ENCODE measurements around the gene ARHGDIA.

ARHGDIA gene

DNA sequence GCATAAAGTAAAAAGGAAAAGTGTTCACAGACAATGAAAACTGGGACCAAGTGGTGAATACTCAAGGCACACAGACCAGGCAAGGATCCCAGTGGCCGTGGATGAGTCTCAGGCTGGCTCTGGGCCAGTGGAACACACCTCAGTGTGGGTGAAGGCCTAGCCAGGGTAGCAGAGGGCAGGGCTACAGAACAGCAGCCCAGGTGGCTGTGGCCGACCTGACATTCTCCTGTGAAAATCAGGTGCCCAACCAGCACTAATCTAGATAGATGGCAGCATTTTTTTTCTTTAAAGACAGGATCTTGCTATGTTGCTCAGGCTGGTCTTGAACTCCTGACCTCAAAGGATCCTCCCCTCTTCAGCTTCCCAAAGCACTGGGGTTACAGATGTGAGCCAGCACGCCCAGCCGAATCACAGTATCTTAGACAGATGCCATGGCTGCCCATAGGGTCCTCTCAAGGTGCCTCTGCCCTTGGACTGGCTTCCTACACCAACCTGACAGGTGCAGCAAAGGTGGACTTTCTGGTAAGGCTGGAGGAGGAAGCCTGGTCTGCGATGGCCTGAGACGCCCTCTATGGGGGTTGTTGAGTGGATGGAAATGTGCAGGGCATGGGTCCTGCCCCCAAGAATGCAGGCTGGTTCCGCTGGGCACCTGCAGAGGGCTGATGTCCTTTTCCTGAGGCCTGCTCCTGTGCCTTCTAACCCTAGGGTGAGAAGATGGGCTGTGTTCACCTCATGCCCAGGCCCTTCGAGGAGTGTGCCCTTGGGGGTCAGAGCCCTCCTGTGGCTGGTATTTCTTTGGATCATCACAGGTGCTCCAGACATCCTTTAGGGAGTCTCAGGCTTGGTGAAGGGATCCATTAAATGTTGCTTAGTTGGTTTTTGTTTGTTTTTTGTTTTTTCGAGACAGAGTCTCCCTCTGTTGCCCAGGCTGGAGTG is 7.0 kb downstream of the ARHGDIA start:
- no peak for DNase-seq (ENCODE audit: low read depth)

DNA sequence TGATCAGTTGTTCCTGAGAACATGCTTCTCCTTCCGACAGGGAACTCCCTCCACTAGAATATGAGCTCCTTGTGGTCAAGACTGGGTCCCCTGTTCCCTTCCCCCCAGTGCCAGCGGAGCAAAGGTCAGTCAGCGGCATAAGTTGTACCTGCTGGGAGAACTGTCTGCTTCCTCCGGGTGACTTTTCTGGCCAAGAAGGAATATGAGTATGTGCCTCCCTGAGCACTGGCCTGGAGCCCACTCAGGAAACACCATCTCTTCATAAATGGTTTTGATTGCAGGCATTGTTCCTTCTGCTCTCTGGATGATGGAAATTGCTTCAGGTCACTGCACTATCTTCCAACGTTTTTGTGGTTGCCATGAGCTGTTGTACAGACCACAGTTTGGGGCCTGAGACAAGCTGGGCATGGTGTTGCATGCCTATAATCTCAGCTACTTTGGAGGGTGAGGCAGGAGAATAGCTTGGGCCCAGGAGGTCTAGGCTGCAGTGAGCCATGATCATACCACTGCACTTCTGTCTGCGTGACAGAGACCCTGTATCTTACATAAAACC is 7.9 kb downstream of the ARHGDIA start:
- DNase-seq (ENCODE audit: low read depth) = no peak

DNA sequence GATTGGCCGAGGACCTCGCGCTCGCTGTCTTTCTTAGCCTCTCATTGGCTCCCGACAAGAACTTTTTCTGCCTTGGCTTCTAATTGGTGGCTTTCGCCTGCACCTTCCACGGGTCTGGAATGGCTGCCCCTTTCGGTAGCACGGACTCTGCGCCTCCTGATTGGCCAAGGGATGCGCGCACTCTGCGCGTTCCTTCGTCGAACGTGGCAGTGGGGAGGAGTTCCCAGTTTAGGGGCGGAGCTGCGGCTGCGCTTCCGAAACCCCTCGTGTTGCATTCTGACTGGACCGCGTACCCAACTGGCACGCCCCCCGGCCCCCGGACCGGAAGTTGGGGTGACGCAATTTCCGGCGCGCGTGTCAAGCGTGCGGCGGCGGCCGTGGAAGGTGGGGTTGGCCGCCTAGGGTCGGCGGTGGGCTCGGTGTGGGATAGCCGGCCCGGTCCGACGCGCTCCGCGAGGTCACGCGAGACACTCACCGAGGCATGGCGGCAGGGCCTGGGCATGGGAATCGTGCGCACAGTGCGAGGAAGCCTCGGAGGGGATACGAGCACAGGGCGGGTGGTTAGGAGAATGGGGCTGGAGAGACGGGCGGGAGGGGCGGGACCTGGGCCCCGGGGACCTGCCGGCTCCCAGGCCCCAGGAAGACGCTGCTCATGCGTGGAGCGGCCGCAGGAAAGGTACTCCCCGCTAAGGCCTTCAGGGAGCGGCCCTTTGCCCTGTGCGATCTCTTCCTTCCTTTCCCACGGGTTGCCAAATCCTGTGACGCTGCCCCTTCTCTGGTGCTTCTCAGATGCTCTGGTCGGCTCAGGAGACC is 10.2 kb downstream of the ARHGDIA start:
- DNase-seq (ENCODE audit: low read depth) = peak; percentile 100

GRCh38 chr17:81859906-81860755 is 11.0 kb downstream of the ARHGDIA start, which contains the start of gene P4HB:
Gene P4HB, minus strand, starts transcription at chr17:81860535. Its CDS starts 64 bp downstream, at chr17:81860471.
- DNase-seq (ENCODE audit: low read depth) = no peak

DNA sequence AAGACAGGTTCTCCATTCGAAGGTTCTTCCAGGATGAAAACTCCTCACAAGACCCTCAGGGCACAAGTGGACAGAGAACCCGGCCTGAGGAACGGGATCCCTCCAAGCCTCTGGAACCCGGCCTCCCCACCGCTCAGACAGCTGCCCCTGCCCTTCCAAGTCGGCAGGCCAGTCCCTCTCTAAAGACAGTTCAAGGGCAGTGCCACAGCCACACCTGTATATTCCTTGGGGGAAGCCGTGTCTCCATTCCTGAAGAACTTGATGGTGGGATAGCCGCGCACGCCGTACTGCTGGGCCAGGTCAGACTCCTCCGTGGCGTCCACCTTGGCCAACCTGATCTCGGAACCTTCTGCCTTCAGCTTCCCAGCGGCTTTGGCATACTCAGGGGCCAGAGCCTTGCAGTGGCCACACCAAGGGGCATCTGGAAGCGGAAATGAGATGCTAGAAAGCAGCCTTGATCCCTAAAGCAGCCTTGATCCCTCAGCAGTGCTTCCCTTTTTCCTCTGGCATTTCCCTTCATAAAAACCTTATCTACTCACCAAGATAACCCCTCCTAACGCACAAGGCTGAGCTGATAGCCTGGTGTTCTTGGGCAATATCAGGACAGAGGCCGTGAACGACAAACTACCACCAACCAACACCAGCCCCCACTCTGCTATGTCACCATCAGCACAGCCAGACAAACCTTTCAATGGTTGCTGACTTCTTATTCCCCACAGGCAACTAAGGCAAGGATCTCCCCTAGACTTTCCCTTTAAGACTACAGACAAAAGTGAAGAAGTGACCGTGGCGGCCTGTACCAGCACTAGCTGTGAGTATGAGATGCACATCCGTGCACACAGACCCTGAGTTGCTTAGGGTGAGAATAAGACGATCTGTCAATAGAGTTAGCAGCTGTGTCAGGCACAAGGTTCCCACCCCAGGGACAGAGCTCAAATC is 11.9 kb downstream of the ARHGDIA start:
- DNase-seq (ENCODE audit: low read depth) = no peak

DNA sequence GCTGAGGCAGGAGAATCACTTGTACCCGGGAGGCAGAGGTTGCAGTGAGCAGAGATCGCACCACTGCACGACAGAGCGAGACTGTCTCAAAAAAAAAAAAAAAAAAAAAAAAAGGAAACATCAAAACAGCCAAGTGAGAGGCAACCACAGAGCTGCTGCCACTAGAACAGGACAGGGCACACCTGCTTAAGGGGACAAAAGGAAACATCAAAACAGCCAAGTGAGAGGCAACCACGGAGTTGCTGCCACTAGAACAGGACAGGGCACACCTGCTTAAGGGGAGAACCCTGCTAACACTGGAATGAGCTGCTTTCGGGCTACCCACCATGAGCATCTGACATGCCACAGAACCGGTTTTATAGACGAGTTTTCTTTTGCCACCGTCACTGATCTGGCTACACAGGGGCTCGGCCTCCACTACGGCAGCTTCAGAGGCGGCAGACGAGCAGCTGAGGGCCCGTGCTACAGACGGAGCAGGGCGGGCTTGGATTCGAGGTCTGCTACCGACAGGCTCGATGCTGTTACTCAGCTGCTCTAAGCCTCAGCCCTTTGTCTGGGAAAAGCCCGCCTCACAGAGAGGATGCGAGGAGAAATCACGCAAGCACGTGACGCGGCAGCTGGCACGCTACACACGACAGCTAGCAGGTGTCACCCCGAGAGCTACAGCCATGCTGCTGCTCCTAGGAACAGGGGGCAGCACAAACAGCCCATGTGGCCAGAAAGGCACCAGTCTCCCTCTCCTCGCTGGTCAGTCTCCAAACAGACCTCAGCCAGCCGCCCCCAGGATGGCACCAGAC is 12.8 kb downstream of the ARHGDIA start:
- DNase-seq (ENCODE audit: low read depth) = no peak

DNA sequence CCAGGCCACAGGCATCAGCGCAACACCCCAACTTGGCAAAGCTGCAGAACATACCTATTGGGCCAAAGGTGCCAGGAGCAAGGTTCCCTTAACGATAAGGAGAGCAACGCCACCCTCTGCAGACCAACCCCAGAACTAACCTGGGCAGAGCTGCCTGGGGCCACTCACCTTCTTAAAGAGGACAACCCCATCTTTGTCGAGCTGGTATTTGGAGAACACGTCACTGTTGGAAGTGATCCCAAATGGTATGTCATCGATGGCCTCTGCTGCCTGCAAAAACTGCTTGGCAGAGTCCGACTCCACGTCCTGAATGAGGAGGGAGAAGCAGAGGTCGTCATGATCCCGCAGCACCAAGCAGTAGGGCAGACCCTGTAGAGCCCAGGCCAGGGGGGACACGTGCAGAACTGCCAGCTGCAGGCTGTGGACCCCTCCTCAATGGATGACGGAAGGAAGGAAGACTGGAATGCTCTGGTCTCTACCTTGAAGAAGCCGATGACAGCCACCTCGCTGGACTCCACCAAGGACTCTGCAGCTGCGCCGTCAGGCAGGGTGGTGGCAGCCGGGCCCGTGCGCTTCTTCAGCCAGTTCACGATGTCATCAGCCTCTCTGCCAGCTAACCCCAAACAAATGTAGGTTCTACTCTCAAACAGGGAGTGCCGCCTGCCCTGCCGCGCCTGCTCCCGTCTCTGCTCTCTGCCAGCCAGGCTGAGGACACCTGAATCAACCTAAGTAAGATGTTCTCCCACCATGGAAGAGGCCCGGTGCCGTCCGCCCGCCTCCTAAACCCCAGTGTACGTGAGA is 16.0 kb downstream of the ARHGDIA start:
- no peak for DNase-seq (ENCODE audit: low read depth)

GRCh38 chr17:81852237-81852636 is 18.9 kb downstream of the ARHGDIA start:
- DNase-seq (ENCODE audit: low read depth) = no peak

DNA sequence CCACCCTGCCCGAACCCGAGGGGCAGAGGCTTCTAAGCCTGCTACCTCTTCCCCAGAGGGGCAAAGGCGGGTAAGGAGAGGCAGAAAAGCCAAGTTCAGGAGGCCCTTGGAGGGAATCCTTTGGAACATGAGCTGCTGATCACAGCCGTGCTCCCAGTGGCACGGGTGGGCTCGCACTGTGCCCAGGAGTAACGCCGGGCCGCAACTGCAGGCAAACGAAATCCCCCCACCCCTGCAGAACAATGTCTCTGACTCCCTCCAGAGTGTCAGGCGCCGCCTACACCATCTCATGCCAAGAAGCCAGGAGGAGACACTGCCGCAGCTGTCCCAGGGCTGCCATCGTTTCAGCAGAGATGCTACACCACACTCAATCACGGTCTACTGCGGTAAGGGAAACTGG is 19.7 kb downstream of the ARHGDIA start:
- no peak for DNase-seq (ENCODE audit: low read depth)

DNA sequence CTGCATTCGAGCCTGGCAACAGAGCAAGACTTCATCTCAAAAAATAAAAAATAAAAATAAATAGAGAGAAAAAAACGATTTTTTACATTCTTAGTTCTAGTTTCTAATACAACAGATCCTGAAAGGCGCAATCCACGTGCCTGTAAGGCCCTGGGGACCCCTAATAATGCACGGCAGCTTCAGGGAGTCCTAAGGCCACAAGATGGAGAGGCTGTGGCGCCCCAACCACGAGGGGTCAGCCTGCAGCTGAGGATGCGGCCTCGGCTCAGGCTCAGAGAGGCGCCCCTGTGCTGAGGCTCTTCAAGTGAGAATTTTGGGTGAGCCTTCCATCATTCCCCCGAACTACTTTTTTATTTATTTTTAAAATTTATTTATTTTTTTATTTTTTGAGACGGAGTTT is 21.7 kb downstream of the ARHGDIA start:
- no peak for DNase-seq (ENCODE audit: low read depth)

DNA sequence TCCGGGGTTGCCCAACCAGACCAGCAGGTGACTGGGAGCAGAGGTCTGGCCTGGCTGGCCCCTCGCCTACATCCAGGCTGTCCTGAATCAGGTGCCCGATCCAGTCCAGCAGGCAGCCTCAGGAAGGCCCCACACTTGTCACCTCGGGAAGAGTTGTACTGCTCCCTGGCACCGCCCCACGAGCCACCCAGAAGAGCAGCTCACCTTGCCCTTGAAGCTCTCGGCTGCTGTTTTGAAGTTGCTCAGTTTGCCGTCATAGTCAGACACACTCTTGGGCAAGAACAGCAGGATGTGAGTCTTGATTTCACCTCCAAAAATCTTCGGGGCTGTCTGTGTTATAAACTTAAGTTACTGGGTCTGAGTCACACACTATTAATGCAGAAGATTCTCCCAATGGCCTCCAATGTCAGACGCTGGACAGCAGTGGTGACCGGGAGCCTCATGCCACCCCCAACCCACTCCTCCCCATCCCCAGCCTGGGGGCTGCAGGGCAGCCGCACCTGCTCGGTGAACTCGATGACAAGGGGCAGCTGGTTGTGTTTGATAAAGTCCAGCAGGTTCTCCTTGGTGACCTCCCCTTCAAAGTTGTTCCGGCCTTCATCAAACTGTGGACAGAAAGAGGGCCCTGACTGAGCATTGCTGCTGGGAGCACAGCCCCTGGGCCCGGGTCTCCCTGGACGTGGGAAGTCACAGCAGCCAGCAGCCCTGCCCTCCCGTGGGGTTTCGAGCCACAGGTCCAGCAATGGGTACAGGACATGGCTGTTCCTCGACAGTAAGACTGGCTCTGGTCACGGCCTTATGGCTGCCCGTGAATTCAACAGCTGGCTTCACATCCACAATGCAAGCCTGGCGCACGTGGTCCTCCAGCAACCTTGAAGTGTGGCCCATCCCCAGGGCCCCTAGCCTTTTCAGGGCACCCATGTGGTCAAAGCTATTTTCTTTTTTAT is 24.1 kb downstream of the ARHGDIA start:
- DNase-seq (ENCODE audit: low read depth) = no peak

- DNase-seq (ENCODE audit: low read depth) = no peak
These were observed 25.0 kb downstream of the ARHGDIA start for GRCh38 chr17:81845881-81846742.

GRCh38 chr17:81845361-81845760 is 25.8 kb downstream of the ARHGDIA start:
- DNase-seq (ENCODE audit: low read depth) = no peak

DNA sequence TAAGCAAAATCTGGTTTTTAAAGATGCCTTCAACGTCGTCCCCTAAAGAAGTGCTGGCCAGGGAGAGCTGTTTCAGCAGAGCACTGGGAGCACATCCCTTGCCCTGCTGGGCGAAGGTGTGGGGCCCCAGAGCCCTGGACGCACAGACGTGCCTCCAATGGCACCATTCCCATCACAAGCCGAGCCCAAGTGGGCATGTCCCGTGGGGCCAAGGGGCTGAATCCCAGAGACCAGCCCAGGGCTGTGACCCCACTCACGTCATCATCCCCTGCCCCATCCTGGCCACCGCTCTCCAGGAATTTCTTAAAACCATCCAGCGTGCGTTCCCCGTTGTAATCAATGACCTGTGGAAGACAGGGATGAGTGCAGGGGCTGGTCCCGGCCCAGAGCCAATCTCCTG is 26.2 kb downstream of the ARHGDIA start:
- no peak for DNase-seq (ENCODE audit: low read depth)

DNA sequence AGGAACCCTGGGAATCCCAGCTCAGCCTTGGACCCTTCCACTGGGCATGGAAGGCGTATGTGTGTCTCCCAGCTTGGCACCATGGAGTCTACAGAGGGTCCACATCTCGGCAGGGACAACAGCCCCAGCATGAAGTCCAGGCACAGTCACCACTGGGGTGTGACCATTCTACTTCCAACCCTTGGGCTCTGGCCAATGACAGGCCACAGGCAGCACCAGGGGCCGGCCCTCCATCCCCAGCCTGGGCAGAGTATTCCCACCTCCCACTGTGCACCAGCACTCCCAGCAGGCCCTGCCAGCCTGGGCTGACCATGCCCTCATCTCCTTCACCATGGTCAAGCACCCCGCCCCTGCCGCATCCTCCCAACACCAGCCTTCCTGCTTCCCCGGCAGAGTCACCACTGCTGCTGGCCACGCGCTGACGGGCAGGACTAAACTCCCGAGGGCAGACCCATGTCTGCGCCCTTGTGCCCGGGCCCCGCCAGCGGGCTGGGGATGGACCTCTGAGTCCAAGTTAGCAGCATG is 26.7 kb downstream of the ARHGDIA start:
- no peak for DNase-seq (ENCODE audit: low read depth)

DNA sequence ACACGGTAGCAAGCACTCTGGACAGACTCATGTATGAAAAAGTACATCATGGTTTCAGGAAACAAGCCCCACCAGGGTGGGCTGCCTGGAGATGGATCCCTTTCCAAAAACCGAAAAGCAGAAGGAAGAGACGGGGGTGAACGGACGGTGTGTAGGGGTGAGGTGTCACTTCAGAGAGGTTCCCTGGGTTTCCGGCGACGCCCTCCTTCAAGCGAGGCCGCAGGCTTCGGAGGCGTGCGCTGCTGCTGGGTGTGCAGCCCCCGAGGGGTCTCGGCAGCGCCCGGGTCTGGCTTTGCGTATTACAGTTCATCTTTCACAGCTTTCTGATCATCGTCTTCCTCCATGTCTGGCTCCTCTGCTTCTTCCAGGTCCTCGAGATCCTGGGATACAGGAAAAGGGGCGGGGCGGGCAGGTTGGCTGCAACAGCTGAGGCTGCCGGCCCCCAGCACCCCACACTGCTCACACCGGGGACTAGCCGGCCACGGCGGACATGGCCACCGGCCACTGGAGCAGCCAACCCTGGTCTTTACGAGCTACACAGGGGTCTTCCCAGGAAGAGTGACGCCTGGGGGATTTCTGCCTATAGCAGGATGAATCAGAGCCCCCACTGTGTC is 27.3 kb downstream of the ARHGDIA start:
- DNase-seq (ENCODE audit: low read depth) = no peak

Data from fibroblast of the conjunctiva (primary cell).